Erythroblast (primary cell): ENCODE measurements around the gene FPR2.
"Not testable (repeated sequence)": the region's sequence is repeated elsewhere in the genome, so short reads cannot be mapped to it uniquely, and the experiment has no call there.

Experiments
- DNase-seq, 2 experiments: peaks; one replicate each; lab custom pipeline; 2025; lab: John Stamatoyannopoulos, UW
- GATA1 ChIP-seq: IDR thresholded peaks from 2 replicates; pipeline ENCODE4 v1.6.1; 2011; ENCODE audit warnings: low read depth, mild to moderate bottlenecking, control low read depth, low read length, moderate library complexity
- POLR2A ChIP-seq: IDR thresholded peaks from 2 replicates; pipeline ENCODE4 v1.6.1; 2011; ENCODE audit warnings: mild to moderate bottlenecking, low read length

The FPR2 gene

DNA sequence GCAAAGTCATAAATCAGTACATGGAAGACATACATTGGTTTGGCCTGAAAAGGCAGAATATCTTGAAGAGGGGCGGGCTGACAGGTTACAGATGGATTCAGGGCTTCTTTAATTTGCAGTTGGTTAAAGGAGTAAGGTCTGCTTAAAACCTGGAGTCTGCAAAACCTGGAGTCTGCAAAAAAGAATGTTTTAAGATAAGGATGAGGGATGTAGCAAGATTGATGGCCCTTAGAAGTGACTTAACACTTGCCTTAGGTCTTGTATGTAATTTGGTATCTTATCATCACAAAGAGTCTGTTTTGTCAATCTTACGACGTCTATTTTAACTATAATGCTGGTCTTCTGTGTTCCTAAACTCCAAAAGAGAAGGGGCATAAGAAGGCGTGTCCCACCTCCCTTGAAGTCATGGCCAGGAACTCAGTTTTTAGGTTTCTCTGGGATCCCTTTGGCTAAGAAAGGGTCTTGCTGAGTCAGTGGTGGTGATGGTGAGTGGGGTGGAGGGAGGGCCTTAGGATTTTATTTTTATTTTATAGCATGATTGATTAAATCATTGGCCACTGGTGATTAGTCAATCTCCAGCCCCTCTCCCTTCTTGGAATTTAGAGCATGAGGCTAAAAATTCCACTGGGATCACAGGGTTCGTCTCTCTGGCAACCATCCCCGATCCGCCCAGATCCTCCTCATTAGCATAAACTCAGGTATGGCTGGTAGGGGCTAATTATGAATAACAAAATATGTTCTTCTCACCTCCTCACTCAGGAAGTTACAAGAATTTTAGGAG lies 27.0 kb upstream of the FPR2 start:
- no peak for DNase-seq
- TF ChIP-seq GATA1 (no peak), POLR2A (no peak)

DNA sequence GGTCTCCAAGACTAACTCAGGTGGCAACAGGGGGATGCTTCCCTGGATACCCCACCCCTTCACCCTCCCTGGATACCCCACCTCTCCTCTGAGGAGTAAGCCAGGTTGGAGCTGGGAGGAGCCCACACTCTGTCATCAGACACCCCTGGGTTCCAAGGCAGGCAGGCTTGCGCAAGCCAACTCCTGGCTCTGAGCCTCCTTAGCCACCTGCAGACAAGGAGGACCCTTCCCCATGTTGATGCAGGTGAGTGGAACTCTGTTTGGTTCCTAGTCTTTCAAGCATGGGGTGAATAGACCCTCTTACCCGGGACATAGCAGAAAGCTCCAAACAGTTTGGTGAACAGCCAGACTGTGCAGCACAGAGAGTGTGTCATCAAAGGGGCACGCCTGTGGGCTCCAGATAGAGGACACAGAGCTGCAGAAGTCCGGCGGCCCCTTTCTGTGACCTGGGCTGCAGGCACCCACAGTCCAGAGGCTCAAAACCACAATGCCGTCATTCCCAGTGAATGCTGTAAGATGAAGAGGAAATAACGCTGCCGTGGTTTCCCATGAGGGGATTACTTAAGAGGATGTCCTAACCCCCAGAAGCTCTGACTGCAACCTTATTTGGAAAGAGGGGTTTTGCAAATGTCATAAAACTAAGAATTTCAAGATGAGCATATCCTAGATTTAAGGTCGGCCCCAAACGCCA lies 25.1 kb upstream of the FPR2 start:
- DNase-seq = no peak
- TF ChIP-seq POLR2A (no peak), GATA1 (no peak)

DNA sequence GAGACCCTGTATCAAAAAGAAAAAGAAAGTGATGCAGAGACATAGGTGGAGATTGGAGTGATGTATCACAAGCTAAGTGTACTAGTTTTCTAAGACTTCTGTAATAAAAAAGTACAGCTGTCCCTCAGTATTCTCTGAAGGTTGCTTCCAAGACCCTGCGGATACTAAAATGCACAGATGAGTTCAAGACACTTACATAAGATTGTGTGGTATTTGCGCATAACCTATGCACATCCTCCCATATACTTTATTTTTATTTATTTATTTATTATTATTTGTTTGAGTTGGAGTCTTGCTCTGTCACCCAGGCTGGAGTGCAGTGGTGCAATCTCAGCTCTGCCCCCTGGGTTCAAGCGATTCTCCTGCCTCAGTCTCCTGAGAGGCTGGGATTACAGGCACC lies 23.6 kb upstream of the FPR2 start:
- TF ChIP-seq GATA1 = no peak
- TF ChIP-seq POLR2A = no peak
- DNase-seq = no peak

DNA sequence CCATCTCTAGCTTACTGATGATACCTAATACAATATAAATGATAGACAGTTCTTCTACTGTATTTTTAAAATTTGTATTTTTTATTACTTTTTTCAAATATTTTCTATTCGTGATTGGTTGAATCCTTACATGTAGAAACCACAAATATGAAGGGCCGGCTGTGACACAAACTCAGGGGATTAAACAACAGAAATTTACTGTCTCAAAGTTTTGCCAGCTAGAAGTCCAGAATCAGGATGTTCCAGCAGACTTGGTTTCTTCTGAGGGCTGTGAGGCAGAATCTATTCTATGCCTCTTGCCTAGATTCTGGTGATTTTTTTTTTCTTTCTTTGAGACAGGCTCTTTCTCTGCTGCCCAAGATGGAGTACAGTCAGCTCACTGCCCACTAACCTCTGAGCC lies 23.1 kb upstream of the FPR2 start:
- no peak for DNase-seq
- TF ChIP-seq POLR2A (no peak), GATA1 (no peak)

DNA sequence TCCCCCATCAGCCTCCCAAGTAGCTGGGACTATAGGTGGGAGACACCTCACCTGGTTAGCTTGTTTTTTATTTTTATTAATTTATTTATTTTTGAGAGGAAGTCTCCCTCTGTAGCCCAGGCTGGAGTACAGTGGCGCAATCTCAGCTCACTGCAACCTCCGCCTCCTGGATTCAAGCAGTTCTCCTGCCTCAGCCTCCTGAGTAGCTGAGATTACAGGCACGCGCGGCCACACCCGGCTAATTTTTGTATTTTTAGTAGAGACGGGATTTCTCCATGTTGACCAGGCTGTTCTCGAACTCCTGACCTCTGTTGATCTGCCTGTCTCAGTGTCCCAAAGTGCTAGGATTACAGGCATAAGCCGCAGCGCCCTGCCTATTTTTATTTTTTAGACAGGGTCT lies 22.5 kb upstream of the FPR2 start:
- not testable (repeated sequence) for DNase-seq

DNA sequence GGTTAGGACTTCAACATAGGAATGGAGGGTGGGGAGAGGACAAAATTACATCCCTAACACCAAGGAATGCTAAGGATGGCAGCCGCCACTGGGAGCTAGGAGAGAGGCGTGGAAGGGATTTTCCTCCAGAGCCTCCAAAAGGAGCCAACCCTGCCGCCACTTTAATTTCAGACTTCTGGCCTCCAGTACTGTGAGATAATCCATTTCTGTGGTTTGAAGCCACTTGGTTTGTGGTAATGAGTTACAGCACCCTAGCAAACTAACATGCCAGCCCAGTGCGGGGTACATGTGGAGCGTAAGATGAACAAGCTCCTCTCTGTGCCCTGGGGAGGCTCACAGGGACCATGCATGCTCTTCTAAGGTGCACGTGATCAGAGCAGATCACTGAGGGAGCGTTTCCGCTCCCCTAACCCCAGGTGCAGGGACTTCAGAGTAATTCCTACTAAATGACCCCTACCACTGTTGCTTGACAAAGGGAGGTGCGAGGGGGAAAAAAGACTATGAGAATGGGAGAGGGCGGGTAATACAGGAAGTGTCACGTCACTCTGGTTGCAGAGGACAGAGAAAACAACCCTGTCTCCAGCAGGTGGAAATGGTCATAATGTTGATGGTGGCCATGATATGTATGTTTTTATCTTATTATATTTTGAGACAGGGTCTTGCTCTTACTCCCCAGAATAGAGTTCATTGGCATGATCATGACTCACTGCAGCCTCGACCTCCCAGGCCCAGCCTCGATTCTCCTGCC lies 21.3 kb upstream of the FPR2 start:
- TF ChIP-seq GATA1 = no peak
- TF ChIP-seq POLR2A = no peak
- no peak for DNase-seq

DNA sequence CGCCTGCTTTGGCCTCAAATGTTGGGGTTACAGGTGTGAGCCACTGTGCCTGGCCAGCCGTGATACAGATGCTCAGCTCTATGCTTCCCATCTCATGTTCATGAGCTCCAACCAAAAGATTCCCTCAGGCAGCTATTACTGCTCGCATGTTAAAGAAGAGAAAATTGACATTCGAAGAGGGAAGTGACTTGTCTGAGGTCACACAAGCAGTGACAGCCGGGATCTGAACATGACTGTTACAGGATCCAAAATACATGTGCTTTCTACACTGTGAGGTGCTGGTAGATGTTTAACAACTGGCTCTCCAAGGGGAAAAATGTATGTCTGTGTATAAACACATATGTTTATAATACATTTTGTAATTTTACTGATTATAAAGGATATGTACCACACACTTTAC lies 20.6 kb upstream of the FPR2 start:
- DNase-seq = no peak
- TF ChIP-seq POLR2A = no peak
- TF ChIP-seq GATA1 = no peak

DNA sequence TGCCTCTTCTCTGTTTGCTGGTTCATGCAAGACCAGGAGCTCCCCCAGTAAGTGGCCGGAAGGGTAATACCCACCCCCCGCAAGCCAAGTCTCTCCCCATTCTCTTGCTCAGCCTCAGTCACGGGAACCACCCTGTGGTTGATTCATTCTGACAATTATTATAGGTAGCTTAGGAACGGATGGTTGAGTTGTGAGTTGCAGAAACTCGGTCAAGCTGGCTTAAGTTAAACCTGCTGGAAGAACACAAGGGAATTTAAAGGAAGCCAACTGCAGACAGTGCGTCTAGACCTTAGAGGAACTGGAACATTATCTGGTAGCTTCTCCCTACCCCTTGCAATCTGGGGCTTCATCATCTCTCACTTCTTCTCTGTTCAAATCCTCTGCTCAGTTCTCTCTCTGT lies 18.2 kb upstream of the FPR2 start:
- DNase-seq = no peak
- TF ChIP-seq GATA1 (no peak), POLR2A (no peak)

DNA sequence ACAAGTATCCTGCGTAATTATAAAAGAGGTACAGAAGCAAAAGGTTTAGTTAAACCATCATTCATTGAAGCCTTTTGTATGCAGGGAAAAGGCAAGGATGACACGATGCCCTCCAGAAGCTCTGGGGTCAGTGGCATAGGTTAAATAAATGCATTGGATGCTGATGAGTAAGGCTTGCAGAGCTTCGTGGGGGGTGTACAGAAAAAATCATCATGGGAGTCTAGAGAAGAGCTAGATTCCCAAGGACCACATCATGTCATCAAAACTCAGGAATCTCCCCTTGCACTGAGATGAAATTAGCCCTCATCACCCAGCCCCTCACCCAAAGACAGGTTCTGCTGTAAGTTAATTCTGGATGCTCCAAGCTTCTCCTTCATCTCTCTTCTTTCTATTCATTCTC lies 17.6 kb upstream of the FPR2 start:
- DNase-seq = no peak

DNA sequence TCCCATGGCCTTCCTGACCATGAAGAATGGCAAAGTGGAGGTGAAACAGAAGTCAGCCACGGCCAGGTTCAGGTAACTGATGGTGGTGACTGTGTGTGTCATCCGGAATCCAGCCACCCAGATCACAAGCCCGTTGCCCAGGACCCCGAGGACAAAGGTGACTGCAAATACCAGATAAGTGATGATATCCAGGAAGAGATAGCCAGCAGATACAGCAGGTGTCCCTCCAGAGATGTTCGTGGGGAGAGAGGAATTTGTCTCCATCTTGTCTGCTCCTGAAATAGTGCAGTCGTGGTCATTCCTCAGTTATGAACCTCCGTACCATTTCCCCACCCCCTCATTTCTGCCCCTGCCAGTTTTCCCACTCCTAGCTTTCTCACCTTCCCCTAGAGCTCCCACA lies 14.2 kb upstream of the FPR2 start:
- TF ChIP-seq POLR2A (no peak), GATA1 (no peak)
- no peak for DNase-seq

More for the DNA sequence above, 17.6 kb upstream of the FPR2 start:
- TF ChIP-seq GATA1 (no peak), POLR2A (no peak)

DNA sequence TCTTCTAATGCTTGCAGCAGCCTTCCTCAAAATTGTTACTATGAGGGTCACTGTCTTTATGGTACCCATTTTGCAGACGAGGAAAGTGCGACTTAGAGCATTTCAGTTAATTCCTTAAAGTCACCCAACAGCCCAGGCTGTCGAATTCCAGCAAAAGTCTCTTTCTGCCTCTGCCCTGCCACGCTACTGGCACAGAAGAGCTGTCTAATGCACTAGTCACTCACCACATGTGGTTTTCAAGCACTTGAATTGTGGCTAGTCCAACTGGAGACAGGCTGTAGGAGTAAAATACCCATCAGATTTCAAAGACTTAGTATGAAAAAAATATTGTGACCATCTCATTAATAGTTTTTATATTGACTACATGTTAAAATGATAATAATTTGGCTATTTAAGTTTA lies 11.0 kb upstream of the FPR2 start:
- no peak for TF ChIP-seq POLR2A
- TF ChIP-seq GATA1 = no peak
- no peak for DNase-seq

DNA sequence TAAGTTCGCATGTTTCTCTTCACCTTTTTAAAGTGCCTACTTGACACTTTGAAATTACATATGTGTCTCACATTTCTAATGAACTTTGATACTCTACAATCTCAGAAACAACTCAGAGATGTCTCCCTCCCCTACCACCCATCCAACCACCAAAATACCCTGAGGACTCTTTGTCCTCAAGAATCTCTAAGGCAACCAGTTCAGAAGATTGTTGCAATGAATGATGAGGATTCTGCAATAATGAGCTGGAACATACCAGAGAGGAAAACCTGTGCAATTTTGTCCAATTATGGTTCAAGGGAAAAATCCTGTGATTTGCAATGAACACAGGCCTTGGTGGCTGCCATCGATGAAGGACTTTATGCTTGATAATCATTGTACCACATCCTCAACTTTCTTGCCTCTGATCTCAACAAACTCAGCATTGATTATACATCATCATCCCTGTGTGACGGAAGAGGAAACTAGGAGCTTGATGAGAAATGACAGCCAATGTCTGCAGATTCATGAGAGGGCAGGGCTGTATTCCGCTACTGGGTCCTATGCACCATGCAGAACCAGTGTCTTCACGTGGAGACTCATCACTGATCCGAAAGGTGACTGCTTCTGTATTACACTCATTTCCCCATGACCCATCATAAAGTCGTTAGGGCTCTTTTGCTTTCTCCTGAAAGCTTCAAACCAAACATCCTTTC lies 10.4 kb upstream of the FPR2 start:
- no peak for DNase-seq
- TF ChIP-seq POLR2A (no peak), GATA1 (no peak)

DNA sequence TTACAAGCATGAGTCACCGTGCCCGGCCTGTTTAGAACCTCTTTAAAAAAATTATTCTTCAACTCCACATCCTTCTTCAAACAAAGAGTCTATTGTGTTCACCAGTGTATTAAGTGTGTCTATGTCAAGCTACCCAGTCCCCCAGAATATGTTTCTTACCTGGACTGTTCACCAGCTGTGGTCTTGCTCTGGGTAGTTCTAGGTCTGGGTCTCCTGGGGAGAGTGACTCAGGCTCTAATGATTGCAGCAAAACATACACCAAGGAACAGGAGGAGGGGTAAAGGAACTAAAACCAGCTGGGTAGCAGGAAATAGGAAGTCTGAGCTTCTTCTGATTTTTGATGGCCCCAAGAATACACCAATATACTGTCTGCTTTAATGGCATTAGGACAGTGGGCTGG lies 9.3 kb upstream of the FPR2 start, which contains the start of gene FPR1:
Gene FPR1, minus strand, starts transcription at position 224 of the 400 bp plus-strand sequence. CDS start 4,884 bp downstream, outside the sequence.
- no peak for DNase-seq
- TF ChIP-seq GATA1 = no peak
- no peak for TF ChIP-seq POLR2A
